GM18502 (cell line): ENCODE measurements around the gene SPECC1.
"Not testable (repeated sequence)": the region's sequence is repeated elsewhere in the genome, so short reads cannot be mapped to it uniquely, and the experiment has no call there.

Experiments used
- ATAC-seq: cut with Tn5 transposase; IDR thresholded peaks from one replicate; pipeline ENCODE4 v1.9.1; 2021; ENCODE audit warnings: mild to moderate bottlenecking; ENCODE audit not compliant: unreplicated experiment, poor library complexity

The SPECC1 gene

GRCh38 chr17:20225162-20226115 is 216.3 kb downstream of the SPECC1 start:
- no peak for ATAC-seq

DNA sequence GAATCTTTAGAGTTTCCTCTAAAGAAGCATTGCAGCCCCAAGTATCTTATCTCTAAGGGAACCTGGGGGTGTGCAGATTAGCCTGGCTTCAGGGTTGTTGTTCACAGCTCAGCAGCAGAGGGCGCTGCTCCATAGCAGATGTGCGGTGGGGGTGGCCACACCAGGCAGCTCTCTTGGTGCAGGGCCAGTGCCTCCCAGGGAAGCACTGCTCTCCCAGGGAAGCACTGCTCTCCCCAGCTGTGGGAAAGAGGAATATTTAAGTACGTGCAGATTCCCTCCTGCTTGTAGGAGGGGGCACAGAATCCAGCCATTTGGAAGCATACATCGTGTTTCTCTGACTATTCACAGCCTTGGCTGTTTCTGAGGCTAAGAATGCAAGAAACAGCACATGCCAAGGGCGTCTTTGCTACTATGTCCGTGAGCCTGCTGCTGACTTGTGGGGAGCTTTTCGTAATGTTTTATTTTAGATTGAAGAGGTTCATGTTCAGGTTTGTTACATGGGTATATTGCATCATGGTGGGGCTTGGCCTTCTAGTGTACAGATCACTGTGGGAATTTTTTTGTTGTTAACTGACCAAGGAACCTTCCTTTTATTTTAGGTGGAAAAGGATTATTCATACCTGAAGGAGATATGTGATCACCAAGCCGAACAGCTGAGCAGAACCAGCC is 217.8 kb downstream of the SPECC1 start:
- ATAC-seq, result peak; percentile 60

DNA sequence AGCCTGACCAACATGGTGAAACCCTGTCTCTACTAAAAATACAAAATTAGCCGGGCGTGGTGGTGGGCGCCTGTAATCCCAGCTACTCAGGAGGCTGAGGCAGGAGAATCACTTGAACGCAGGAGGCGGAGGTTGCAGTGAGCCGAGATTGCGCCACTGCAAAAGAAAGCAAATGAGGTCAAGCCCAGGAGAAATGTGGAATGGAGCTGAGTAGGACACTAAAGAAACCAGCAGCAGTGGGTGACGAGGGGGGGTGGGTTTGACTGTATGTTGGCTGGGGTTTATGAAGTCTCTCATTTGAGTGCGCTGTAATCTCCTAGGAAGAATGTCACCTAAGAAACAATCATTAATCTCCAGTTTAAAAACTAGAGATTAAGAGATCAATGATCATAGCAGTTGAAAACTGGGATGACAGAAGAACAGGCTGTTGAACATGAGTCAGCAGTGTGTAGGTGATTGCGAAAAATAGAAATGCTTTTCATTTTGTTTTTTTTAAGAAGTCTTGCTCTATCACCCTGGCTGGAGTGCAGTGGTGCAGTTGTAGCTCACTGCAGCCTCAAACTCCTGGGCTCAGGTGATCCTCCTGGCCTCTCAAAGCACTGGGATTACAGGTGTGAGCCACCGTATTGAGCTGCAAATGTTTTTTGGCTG is 218.7 kb downstream of the SPECC1 start:
- not testable (repeated sequence) for ATAC-seq

DNA sequence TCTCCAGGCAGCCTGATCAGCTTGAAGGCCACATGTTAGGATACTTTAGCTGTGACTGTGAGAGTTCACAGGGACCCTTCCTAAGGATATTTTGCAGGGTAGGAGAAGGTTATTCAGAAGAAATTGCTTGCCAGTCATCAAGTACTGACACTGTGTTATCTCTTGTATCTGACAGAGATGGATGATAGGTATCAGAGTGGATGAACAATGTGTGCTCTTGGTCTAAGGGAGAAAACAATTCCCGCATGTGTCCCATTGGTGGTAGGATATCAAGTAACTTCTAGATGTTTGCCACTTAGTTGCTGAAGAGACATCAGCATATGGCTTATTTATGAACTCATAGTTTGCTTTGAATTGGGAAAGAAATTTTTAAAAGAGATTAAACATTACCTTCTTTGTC is 219.3 kb downstream of the SPECC1 start:
- no peak for ATAC-seq

- no peak for ATAC-seq
These were observed 219.7 kb downstream of the SPECC1 start for GRCh38 chr17:20228860-20229259.

DNA sequence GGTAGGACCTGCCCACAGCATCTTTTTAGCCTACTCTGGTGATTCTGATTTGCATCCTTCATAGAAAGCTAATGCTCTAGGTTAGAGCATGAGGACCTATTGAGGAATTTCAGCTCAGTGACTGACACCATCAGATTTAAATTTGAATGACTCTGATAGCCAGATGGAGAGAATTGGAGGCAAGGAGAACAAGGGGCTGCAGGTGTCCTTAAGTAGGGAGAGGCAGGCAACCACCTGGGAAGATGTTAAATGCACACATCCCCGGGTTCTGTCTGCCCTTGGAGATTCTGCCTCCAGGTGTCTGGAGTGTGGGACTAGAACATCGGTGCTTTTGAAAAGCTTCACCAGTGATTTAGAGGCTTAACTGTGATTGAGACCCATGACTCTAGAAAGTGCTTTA is 221.8 kb downstream of the SPECC1 start:
- ATAC-seq, result no peak

DNA sequence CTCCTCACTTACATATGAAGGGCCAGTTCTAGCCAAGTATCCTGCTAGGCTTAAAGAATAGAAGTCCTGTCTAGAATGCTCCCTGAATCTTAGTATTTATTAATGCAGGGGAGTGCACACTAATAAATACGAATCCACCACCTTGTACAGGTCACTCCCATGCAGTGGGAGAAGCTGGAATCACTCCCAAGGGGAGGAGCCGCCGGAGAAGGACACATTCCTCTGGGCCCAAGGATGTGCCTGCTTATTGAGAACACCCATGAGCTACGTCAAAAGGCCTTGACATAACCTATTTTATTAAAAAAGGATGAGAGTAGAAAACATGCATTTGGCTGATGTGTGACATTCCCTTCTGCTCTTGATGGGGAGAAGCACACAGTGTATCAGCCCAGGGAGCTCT is 223.5 kb downstream of the SPECC1 start:
- no peak for ATAC-seq

GRCh38 chr17:20234276-20234675 is 225.1 kb downstream of the SPECC1 start:
- ATAC-seq, result no peak

GRCh38 chr17:20235747-20236146 is 226.6 kb downstream of the SPECC1 start:
- ATAC-seq, result no peak

DNA sequence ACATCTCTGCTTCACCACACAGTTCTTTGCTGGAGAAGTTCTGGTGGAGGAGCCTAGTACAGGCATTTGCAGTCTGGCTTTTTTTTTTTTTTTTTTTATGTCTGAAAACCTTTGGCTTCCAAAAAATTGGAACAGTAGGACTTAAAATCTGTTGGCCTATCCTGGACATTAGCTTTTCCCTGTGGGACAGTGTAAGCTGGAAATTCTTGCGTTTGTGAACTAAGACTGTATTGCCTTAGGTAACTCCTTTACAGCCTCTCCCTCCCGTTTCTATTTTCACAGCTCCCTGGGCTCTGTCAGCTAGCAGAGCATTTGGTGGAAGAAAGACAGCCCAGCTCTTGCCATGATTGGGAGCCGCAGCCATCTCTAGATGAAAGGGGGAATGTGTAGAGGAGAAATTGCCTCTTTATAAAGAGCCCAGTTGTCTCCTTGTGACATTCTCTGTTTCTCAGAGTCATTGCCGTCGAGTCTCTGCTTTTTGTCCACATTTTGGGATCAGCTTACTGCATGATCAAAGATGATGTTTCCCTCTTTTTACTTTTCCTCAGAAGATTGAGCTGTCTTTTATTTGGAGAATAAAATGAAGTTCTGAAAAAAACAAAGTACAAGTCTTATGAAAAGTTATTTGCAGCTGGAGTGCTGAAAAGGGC is 227.5 kb downstream of the SPECC1 start:
- no peak for ATAC-seq

DNA sequence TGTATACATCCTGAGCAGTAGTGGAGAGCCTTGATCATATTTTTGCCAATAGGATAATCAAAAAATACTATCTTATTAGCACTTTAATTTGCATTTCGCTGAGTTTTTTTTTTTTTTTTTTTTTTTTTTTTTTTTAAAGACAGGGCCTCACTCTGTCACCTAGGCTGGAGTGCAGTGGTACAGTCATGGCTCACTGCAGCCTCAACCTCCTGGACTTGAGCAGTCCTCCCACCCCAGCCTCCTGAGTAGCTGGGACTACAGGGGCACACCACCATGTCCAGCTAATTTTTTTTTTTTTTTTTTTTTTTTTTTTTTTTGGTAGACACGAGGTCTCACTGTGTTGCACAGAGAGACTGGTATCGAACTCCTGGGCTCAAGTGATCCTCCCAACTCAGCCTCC is 230.6 kb downstream of the SPECC1 start:
- ATAC-seq, result not testable (repeated sequence)

- ATAC-seq, result no peak
These were observed 232.7 kb downstream of the SPECC1 start for GRCh38 chr17:20241855-20242254.

DNA sequence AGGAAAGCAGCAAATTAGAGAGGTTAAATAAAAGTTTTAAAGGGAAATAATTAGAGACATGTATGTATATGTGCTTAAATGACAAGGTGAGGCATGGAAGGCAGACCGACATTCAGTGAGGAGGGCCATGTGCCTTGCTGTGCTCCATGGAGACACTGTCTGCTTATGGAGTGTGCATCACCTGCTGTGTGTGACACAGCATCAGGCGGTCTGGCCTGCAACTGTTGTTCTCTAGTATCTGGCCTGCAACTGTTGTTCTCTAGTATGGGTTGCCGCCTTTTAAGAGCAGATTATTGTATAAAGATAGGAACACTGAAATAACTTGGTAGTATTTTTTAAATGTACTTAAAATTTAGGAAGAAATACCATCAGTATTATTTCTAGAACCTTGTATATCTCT is 233.1 kb downstream of the SPECC1 start:
- ATAC-seq, result no peak

GRCh38 chr17:20243524-20243923 is 234.4 kb downstream of the SPECC1 start:
- no peak for ATAC-seq

GRCh38 chr17:20244671-20245070 is 235.5 kb downstream of the SPECC1 start:
- ATAC-seq, result no peak

DNA sequence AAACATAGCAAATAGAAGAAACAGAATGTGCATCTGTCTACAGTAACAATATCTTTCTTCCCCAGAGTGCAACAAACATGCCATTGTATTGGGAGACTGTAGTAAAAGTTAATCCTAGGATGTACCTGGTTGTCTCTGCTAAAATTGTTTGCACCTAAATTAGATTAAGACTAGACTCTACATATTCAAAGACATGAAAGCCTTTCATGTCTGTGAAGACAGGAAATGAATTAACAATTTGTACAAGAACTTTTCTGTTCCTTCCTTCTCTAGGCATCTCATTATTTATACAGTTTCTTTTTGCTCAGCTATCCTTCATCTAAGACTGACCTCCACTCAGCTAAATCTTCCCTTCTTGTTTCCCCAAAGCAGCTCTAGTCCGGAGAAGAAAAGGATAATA is 237.5 kb downstream of the SPECC1 start:
- ATAC-seq, result no peak

GRCh38 chr17:20253323-20253722 is 244.2 kb downstream of the SPECC1 start:
- ATAC-seq, result no peak

DNA sequence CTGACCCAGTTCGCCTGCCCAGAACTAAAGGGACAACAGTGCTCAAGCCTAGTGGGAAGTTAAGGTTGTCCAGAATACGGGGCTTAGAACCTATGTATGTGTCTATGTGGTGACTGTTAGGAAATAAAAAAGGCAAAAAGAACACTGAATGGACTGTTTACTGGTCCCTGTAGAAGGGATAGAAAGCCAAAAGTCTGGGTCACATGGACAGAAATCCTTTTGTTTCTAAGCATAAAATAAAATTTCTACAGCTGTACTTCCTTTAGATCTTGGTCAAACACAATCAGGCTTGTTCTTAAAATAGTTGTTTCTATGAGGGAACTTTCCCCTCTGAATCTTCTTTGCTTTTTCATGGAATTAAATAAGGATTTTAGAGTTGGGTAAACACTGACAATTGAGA is 245.4 kb downstream of the SPECC1 start:
- no peak for ATAC-seq

- ATAC-seq, result no peak
These were observed 247.0 kb downstream of the SPECC1 start for GRCh38 chr17:20256144-20256543.

DNA sequence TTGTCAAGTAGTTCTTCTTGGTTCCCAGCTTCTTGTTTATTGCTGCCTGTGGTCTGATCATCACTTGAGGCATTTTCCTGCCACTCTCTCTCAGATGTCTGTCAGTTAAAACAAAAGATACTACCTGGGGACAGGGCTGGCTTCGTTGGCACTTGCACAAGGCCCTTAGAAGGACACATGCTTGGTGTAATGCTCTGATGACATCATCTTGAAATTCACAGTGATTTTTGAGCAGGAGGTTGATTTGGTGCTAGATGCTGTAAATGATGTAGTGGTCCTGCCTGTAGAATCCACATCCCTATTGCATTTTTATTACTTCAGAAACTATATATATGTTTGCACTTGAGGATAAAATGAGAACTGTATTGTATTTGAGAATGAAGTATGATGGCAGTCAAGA is 247.8 kb downstream of the SPECC1 start:
- no peak for ATAC-seq

GRCh38 chr17:20257798-20258197 is 248.6 kb downstream of the SPECC1 start:
- no peak for ATAC-seq
